GM23248 (cell line): ENCODE results near the gene FRS3.
"Not testable (repeated sequence)": the region's sequence is repeated elsewhere in the genome, so short reads cannot be mapped to it uniquely, and the experiment has no call there.

Source experiments
- EZH2 ChIP-seq: fragments of 200-600 bp; sonication (generic); IDR thresholded peaks from 2 replicates; pipeline ENCODE4 v1.6.1; 2018; ENCODE audit warnings: antibody characterized with exemption, mild to moderate bottlenecking; ENCODE audit not compliant: insufficient read depth, poor library complexity, severe bottlenecking
- EZH2phosphoT487 ChIP-seq: fragments of 200-600 bp; sonication (generic); IDR thresholded peaks from 2 replicates; pipeline ENCODE4 v1.6.1; 2018; ENCODE audit warnings: antibody characterized with exemption, moderate library complexity, mild to moderate bottlenecking, low read depth; ENCODE audit not compliant: insufficient read depth

DNA sequence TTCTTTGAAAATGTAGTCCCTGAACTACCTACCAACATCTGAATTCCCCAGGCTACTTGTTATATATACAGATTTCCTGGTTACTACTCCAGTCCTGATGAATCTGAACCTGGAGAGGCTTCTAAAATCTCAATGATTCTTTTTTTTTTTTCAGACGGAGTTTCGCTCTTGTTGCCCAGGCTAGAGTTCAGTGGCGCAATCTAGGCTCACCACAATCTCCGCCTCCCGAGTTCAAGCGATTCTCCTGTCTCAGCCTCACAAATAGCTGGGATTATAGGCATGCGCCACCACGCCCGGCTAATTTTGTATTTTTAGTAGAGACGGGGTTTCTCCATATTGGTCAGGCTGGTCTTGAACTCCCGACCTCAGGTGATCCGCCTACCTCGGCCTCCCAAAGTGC lies 32.2 kb upstream of the FRS3 start:
- not testable (repeated sequence) for TF ChIP-seq EZH2, EZH2phosphoT487
